SH-SY5Y (cell line): ENCODE measurements around the gene ARHGAP15.

ENCODE experiments used
- GATA2 ChIP-seq: IDR thresholded peaks from 2 replicates; pipeline ENCODE4 v1.6.1; 2011; ENCODE audit warnings: mild to moderate bottlenecking, low read depth, low read length
- GATA3 ChIP-seq: IDR thresholded peaks from 2 replicates; pipeline ENCODE4 v1.6.1; 2011; ENCODE audit warnings: low read depth, mild to moderate bottlenecking, low read length, moderate library complexity

DNA sequence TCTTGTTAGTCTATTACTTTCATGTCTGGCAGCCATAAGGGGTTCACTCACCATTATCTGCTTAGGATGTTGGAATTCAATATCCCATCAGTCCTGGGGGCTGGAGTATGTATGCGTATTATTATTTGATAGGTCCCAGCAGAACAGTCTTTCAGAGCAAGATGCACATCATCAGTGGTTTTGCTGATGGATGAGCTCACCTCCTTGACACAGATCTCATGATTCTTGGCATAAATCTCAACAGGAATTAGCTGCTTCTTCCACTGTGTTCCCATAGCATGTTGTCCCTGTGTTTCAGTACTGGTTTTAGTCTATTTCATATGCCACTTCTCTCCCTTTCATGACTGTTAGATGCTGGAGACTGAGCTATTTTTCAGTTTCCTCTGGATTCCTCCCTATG is 442.5 kb downstream of the ARHGAP15 start:
- no peak for TF ChIP-seq GATA3
- TF ChIP-seq GATA2 = no peak
